Neutrophil (primary cell): ENCODE data around the gene MTRF1.

ENCODE experiments used
- H3K27ac ChIP-seq: fragments of 200-600 bp; sonication (generic); 2 replicates; pipeline ENCODE4 v1.5.1; 2016; ENCODE audit warnings: mild to moderate bottlenecking, moderate library complexity
- H3K27me3 ChIP-seq: fragments of 200-600 bp; sonication (generic); 2 replicates; pipeline ENCODE4 v1.6.0; 2016; ENCODE audit warnings: mild to moderate bottlenecking
- H3K36me3 ChIP-seq: fragments of 200-600 bp; sonication (generic); 2 replicates; pipeline ENCODE4 v1.5.1; 2017
- H3K4me1 ChIP-seq, 2 experiments: fragments of 200-600 bp in 1 of 2; sonication (generic) in 1 of 2; 1 replicate in 1 of 2; 2 replicates in 1 of 2; pipeline versions ENCODE4 v1.5.1 to v1.6.1; 2013 to 2016; ENCODE audit warnings: low read depth in 1 of 2, low read length in 1 of 2, mild to moderate bottlenecking in 1 of 2, moderate library complexity in 1 of 2; ENCODE audit not compliant: control insufficient read depth in 1 of 2, insufficient read depth in 1 of 2
- H3K4me3 ChIP-seq, 2 experiments: fragments of 200-600 bp in 1 of 2; sonication (generic) in 1 of 2; 1 replicate in 1 of 2; 2 replicates in 1 of 2; pipeline ENCODE4 v1.5.1; 2013 to 2016; ENCODE audit warnings: low read depth in 1 of 2, low read length in 1 of 2, mild to moderate bottlenecking in 1 of 2, moderate library complexity in 1 of 2
- H3K9me3 ChIP-seq: fragments of 200-600 bp; sonication (generic); 2 replicates; pipeline ENCODE4 v1.5.1; 2016
- CTCF ChIP-seq: fragments of 200-600 bp; sonication (generic); IDR thresholded peaks from 2 replicates; pipeline ENCODE4 v1.5.1; 2016; ENCODE audit warnings: antibody characterized with exemption

The MTRF1 gene

DNA sequence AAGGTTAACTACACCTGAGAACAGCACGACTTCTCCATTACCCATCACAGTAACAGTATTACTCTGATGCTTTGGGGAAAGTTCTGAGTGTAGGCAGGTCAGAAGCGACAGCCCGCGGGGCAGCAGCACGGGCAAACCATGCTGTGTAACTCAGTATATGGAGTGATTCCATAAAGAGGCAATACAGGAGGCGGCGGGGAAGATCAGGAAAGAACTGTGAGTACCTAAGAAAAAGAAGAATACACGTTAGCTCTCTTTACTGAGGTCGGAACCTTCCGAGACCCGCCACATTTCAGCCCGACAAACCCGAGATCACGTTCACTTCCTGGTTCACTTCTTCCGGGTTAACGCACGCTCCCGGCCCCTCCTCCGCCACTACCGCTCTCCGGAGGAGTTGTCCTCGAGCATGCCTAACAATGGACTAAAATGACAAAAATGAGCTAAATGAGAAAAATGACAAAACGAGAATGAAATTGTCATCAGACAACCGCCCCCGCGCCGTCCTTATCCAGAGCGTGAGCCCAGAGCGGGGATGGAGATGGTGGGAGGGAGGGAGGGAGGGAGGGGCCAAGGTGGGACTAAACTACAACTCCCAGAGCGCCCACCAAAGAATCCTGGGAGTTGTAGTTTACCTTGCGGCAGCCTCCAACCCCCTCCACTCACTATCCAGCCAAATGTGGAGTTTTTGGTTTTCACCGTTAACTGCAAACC, at the start of gene MTRF1:
Gene MTRF1, minus strand, starts transcription at position 316 of the 711 bp plus-strand sequence. CDS start 2,669 bp downstream, outside the sequence.
- Histone ChIP-seq H3K36me3 (peaks cover 18% of the 10 kb centered on the region), H3K27me3 (no peaks in the 10 kb centered on the region), H3K9me3 (no peaks in the 10 kb centered on the region), H3K27ac (peak within 1 kb of the TSS; percentile 84), H3K4me3 (peak within 1 kb of the TSS; percentile 79 to 84), H3K4me1 (peaks cover 13% of the 10 kb centered on the region in 2 experiments)
- TF ChIP-seq CTCF, result no peak

DNA sequence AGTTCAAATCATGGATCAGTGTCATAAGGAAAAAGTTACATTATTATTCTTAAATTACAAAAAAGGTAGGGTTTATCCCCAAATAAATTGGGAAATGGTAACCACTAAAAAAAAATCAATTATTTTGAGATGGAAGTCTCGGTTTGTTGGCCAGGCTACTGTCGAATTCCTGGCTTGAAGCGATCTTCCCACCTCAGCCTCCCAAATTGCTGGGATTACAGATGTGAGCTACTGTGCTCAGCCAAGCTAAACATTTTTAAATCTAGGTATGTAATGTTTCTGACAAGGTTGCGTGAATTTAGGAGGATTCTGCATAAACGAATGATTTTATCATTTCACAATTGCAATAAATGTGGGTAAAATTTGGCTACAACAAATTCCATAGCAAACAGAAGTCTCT, 49.7 kb upstream of the MTRF1 start:
- Histone ChIP-seq H3K4me3 (no peak overlapping the region), H3K4me1 (peaks cover 37 to 46% of the 10 kb centered on the region in 2 experiments), H3K27me3 (no peaks in the 10 kb centered on the region), H3K36me3 (no peaks in the 10 kb centered on the region), H3K9me3 (no peaks in the 10 kb centered on the region), H3K27ac (no peak overlapping the region)
- TF ChIP-seq CTCF, result no peak

DNA sequence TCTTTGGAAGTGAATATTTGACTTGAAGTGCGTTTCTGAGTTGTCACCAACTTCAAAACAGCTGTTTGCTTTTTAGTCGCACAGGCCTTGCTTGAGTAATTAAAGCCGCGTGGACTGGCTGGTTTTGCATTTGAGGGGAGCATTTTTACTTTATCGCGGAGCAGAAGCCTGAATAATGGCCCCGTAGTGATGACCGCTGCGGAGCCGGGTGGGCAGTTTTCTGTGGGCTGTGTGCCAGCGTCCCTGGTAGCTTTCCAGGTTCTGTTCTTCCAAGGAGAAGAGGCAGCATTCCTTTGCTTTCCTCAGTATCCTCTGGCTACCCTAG, 48.8 kb upstream of the MTRF1 start:
- H3K9me3 ChIP-seq, result no peaks in the 10 kb centered on the region
- peaks cover 37 to 46% of the 10 kb centered on the region in 2 experiments for H3K4me1 ChIP-seq
- no peak for TF ChIP-seq CTCF
- H3K4me3 ChIP-seq, result peak overlapping the region; percentile 86 to 95
- peak overlapping the region; percentile 79 for H3K27ac ChIP-seq
- no peaks in the 10 kb centered on the region for H3K36me3 ChIP-seq
- H3K27me3 ChIP-seq, result no peaks in the 10 kb centered on the region

- H3K27ac ChIP-seq, result peak overlapping the region; percentile 79
- H3K27me3 ChIP-seq, result no peaks in the 10 kb centered on the region
- TF ChIP-seq CTCF, result peak; percentile 25
- no peaks in the 10 kb centered on the region for H3K36me3 ChIP-seq
- H3K9me3 ChIP-seq, result no peaks in the 10 kb centered on the region
- peaks cover 37 to 46% of the 10 kb centered on the region in 2 experiments for H3K4me1 ChIP-seq
- peak overlapping the region; percentile 86 to 95 for H3K4me3 ChIP-seq
Observed at GRCh38 chr13:41311406-41312175, 48.2 kb upstream of the MTRF1 start.

DNA sequence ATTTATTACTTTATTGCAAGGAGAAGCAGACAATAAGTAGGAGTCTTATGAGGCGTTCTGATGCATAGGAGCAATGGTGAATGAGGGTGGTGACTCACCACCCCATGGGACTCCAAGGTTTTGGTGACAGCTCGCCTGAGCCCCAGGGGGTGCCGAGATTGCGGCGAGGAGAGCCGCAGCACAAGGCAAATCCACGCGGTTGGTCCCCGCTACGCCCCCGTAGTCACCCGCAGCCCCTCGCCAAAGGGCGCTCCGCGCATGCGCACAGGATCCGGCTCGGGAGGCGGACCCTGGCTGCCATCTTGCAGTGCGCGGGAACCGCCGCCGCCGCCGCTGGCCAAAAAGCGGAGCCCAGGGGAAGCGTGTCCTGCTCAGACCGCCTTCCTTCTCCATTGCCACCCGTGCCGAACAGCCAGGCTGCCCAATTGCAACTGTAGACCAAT, 47.6 kb upstream of the MTRF1 start, which contains the start of gene NAA16:
Gene NAA16, plus strand, starts transcription at position 305 of the 443 bp plus-strand sequence. CDS start 262 bp downstream, outside the sequence.
- H3K9me3 ChIP-seq, result no peaks in the 10 kb centered on the region
- peaks cover 37 to 46% of the 10 kb centered on the region in 2 experiments for H3K4me1 ChIP-seq
- H3K27ac ChIP-seq, result peak within 1 kb of the TSS; percentile 79
- H3K27me3 ChIP-seq, result no peaks in the 10 kb centered on the region
- TF ChIP-seq CTCF, result peak; percentile 51
- H3K36me3 ChIP-seq, result no peaks in the 10 kb centered on the region
- H3K4me3 ChIP-seq, result peak within 1 kb of the TSS; percentile 86 to 95
